DOHH2 (cell line): ENCODE data around the gene JDP2.

Experiments used
- EZH2phosphoT487 ChIP-seq: fragments of 200-600 bp; sonication (generic); IDR thresholded peaks from 2 replicates; pipeline ENCODE4 v1.6.1; 2017; ENCODE audit warnings: borderline replicate concordance, mild to moderate bottlenecking, antibody characterized with exemption, low read length, moderate library complexity, mixed read lengths
- TF ChIP-seq, protein P1 (sequence below): fragments of 200-600 bp; sonication (generic); IDR thresholded peaks from one replicate; pipeline ENCODE4 v1.5.1; 2014; ENCODE audit warnings: antibody characterized with exemption, mild to moderate bottlenecking, low read depth, low read length; ENCODE audit not compliant: poor library complexity, severe bottlenecking

DNA sequence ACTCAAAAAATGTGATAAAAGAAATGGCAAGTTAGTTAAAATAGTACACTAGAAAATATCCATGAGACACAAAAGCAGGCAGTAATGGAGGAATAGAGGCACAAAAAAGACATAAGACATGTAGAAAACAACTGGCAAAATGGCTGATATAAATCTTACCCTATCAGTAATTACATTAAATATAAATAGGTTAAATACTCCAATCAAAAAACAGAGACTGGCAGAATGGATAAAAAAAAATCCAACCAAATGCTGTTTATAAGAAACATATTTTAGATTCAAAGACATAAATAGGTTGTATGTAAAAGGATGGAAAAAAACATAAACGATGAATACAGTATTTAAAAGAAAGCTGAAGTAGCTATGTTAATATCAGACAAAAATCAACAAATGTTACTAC, 79.1 kb downstream of the JDP2 start:
- TF ChIP-seq, protein P1, sequence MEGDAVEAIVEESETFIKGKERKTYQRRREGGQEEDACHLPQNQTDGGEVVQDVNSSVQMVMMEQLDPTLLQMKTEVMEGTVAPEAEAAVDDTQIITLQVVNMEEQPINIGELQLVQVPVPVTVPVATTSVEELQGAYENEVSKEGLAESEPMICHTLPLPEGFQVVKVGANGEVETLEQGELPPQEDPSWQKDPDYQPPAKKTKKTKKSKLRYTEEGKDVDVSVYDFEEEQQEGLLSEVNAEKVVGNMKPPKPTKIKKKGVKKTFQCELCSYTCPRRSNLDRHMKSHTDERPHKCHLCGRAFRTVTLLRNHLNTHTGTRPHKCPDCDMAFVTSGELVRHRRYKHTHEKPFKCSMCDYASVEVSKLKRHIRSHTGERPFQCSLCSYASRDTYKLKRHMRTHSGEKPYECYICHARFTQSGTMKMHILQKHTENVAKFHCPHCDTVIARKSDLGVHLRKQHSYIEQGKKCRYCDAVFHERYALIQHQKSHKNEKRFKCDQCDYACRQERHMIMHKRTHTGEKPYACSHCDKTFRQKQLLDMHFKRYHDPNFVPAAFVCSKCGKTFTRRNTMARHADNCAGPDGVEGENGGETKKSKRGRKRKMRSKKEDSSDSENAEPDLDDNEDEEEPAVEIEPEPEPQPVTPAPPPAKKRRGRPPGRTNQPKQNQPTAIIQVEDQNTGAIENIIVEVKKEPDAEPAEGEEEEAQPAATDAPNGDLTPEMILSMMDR, result no peak
- TF ChIP-seq EZH2phosphoT487, result no peak
